ENCODE measurements around the gene PRELID3B. TPM values are rescaled to one million over a fixed set of nuclear protein-coding genes. Genes with fewer than 3 reads are reported as not detected.
A peak's percentile ranks its signal among the peaks of the same experiment; 100 is the strongest.

Gene PRELID3B
- total and polyA plus RNA-seq, 7 experiments from 2014 or later, result 17.6 to 70.4 (median 42.0) TPM

DNA sequence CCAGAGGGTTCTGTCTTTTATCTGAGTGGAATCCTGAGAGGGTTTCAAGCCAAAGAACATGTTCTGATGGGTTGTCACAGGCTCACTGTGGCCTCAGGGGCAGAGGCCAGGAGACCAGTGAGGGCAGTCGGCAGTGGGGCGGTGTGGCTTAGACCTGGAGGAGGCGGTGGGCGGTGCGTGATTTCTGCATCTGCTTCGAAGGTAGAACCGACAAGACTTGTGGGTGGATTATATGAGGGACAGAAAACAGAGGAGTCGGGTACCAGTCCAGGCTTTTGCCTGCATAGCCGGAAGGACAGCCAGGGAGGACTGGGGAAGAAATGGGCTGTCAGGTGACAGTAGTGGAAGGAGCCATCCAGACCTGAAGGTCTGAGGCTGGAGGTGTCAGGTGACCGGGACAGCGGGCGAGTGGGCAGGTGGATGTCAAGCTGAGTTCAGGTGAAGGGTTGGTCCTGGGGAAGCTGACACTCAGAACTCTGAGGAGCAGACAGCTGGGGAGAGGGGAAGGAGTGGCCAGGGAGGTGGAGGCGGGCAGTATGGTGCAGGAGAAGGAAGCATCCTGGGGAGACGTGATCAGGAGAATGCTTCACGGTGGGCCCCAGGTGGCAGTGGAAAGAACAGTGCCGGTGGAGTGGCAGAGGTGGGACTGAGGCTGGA is 38.6 kb downstream of the PRELID3B start:
- peak overlapping the region; percentile 10 for H3K27ac ChIP-seq (ENCODE audit: low read depth, low read length)
- ChIA-PET POLR2A (interaction anchor here (0.6 kb wide), 1 partner anchor 33 kb away, joined by 4 read pairs; no protein-coding TSS in a partner anchor), CTCF (no interaction called here)
- no peak for DNase-seq
- H3K27me3 ChIP-seq (ENCODE audit: control insufficient read depth in 2 of 2, insufficient read depth in 2 of 2, low read length in 2 of 2), result no peaks in the 10 kb centered on the region
- intact Hi-C loops (cut with micrococcal nuclease), result loop anchor here (2.0 kb wide), 3 partner anchors 13 to 39 kb away; partner anchors contain the start of genes NELFCD (in 2 of the 2) and PRELID3B (in 1 of the 2)
- H3K4me1 ChIP-seq (ENCODE audit: control insufficient read depth in 2 of 2, insufficient read depth in 2 of 2, low read length in 2 of 2), result peaks cover 20 to 23% of the 10 kb centered on the region in 2 donors
- ATAC-seq, result no peak
- H3K4me3 ChIP-seq (ENCODE audit: low read length), result no peak overlapping the region
- Mint-ChIP-seq H3K4me1 (peaks cover 26 to 39% (median 33%) of the 10 kb centered on the region in 7 donors), H3K27me3 (no peaks in the 10 kb centered on the region), H3K9me3 (no peaks in the 10 kb centered on the region), H3K27ac (peak overlapping the region; percentile 41 to 93 (median 70)), H3K4me3 (peak overlapping the region; percentile 35 to 89 (median 74)), H3K36me3 (peaks cover 0 to 13% (median 0%) of the 10 kb centered on the region in 5 donors)
- no peaks in the 10 kb centered on the region for H3K9me3 ChIP-seq (ENCODE audit: control insufficient read depth in 2 of 3, low read length in 3 of 3)
- no peaks in the 10 kb centered on the region for H3K36me3 ChIP-seq (ENCODE audit: control insufficient read depth in 2 of 3, insufficient read depth in 3 of 3, low read length in 3 of 3)

DNA sequence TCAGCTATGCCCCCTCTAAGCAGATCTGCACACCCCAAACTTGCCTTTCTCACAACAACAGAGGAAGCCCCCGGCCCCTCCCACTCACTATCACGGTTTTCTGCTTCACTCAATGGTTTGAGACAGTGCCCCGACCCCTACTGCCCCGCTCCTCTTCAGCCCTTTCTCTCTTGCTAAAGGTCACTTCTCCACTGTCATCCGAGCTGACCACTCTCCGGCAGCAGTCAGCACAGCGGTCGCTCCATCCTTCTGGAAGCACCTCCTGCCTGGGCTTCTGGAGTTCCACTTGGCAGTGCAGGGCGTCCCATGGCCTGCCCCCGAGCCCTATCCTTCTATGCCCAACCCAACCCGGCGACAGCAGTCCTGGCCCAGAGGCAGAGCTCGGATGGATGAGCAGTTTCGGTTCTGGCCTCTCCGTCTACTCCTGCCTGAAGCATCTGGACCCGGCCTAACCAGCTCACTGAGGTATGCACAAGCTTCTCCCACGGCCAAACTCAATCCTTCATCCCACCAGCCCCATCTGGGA is 39.6 kb downstream of the PRELID3B start:
- Mint-ChIP-seq H3K27ac (peak overlapping the region in 4 of 9 donors; percentile 67 to 88 (median 70)), H3K9me3 (no peaks in the 10 kb centered on the region), H3K27me3 (no peaks in the 10 kb centered on the region), H3K4me1 (peaks cover 26 to 39% (median 33%) of the 10 kb centered on the region in 7 donors), H3K36me3 (peaks cover 0 to 15% (median under 1%) of the 10 kb centered on the region in 5 donors), H3K4me3 (peak overlapping the region in 3 of 10 donors; percentile 29 to 75 (median 45))
- ATAC-seq (no peak), DNase-seq (no peak)
- intact Hi-C loops (cut with micrococcal nuclease), result no loop called here
- Histone ChIP-seq H3K27me3 (ENCODE audit: control insufficient read depth in 2 of 2, insufficient read depth in 2 of 2, low read length in 2 of 2) (no peaks in the 10 kb centered on the region), H3K4me1 (ENCODE audit: control insufficient read depth in 2 of 2, insufficient read depth in 2 of 2, low read length in 2 of 2) (peaks cover 20 to 23% of the 10 kb centered on the region in 2 donors), H3K27ac (ENCODE audit: low read depth, low read length) (no peak overlapping the region), H3K36me3 (ENCODE audit: control insufficient read depth in 2 of 3, insufficient read depth in 3 of 3, low read length in 3 of 3) (no peaks in the 10 kb centered on the region), H3K4me3 (ENCODE audit: low read length) (no peak overlapping the region), H3K9me3 (ENCODE audit: control insufficient read depth in 2 of 3, low read length in 3 of 3) (no peaks in the 10 kb centered on the region)
- POLR2A ChIA-PET, result no interaction called here
- CTCF ChIA-PET, result no interaction called here

DNA sequence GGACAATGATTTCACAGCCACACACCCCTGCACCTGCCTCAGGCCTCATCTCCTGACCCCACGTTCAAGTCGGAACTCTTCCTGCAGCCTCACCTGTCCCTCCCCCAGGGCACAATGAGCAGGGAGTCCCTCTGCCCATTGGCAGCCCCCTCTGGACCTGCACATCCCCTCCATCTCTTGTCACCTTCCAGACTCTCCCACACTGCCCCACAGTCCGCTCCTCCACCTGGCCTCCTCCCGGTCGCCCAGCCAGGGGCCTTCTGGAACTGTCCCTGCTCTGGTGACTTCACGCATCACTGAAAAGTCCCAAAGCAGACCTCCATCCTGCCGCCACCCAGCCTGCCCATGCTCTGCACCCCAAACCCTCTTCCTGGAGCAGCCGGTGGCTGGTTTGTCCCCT is 40.2 kb downstream of the PRELID3B start:
- DNase-seq, result no peak
- Mint-ChIP-seq H3K4me1 (peaks cover 26 to 39% (median 33%) of the 10 kb centered on the region in 7 donors), H3K36me3 (peaks cover 0 to 18% (median 6%) of the 10 kb centered on the region in 5 donors), H3K27ac (peak overlapping the region in 4 of 9 donors; percentile 33 to 67 (median 46)), H3K4me3 (no peak overlapping the region), H3K27me3 (no peaks in the 10 kb centered on the region), H3K9me3 (no peaks in the 10 kb centered on the region)
- Histone ChIP-seq H3K27ac (ENCODE audit: low read depth, low read length) (no peak overlapping the region), H3K9me3 (ENCODE audit: control insufficient read depth in 2 of 3, low read length in 3 of 3) (no peaks in the 10 kb centered on the region), H3K4me1 (ENCODE audit: control insufficient read depth in 2 of 2, insufficient read depth in 2 of 2, low read length in 2 of 2) (peaks cover 20 to 23% of the 10 kb centered on the region in 2 donors), H3K36me3 (ENCODE audit: control insufficient read depth in 2 of 3, insufficient read depth in 3 of 3, low read length in 3 of 3) (peaks cover 0 to 5% (median 0%) of the 10 kb centered on the region in 3 experiments), H3K4me3 (ENCODE audit: low read length) (no peak overlapping the region), H3K27me3 (ENCODE audit: control insufficient read depth in 2 of 2, insufficient read depth in 2 of 2, low read length in 2 of 2) (no peaks in the 10 kb centered on the region)
- CTCF ChIA-PET, result no interaction called here
- no peak for ATAC-seq
- POLR2A ChIA-PET, result no interaction called here
- intact Hi-C loops (cut with micrococcal nuclease), result no loop called here

GRCh38 chr20:59001449-59002171 is 41.0 kb downstream of the PRELID3B start:
- CTCF ChIA-PET, result no interaction called here
- H3K27me3 Mint-ChIP-seq, result no peaks in the 10 kb centered on the region
- no peak overlapping the region for H3K27ac ChIP-seq (ENCODE audit: low read depth, low read length)

GRCh38 chr20:59001068-59001448 is 41.5 kb downstream of the PRELID3B start:
- Histone ChIP-seq H3K9me3 (ENCODE audit: control insufficient read depth in 2 of 3, low read length in 3 of 3) (no peaks in the 10 kb centered on the region), H3K4me1 (ENCODE audit: control insufficient read depth in 2 of 2, insufficient read depth in 2 of 2, low read length in 2 of 2) (peaks cover 16 to 17% of the 10 kb centered on the region in 2 donors), H3K27me3 (ENCODE audit: control insufficient read depth in 2 of 2, insufficient read depth in 2 of 2, low read length in 2 of 2) (no peaks in the 10 kb centered on the region), H3K27ac (ENCODE audit: low read depth, low read length) (no peak overlapping the region), H3K4me3 (ENCODE audit: low read length) (no peak overlapping the region), H3K36me3 (ENCODE audit: control insufficient read depth in 2 of 3, insufficient read depth in 3 of 3, low read length in 3 of 3) (peaks cover 0 to 17% (median 6%) of the 10 kb centered on the region in 3 experiments)
- Mint-ChIP-seq H3K36me3 (peaks cover 2 to 21% (median 16%) of the 10 kb centered on the region in 5 donors), H3K27ac (no peak overlapping the region), H3K27me3 (no peaks in the 10 kb centered on the region), H3K4me1 (peaks cover 26 to 36% (median 29%) of the 10 kb centered on the region in 7 donors), H3K9me3 (no peaks in the 10 kb centered on the region), H3K4me3 (no peak overlapping the region)
- intact Hi-C loops (cut with micrococcal nuclease), result no loop called here
- CTCF ChIA-PET, result no interaction called here
- POLR2A ChIA-PET, result interaction anchor here (1.3 kb wide), 1 partner anchor 31 kb away, joined by 4 read pairs; the partner anchor contains the start of gene ATP5F1E
- no peak for ATAC-seq
- DNase-seq, result no peak

More at GRCh38 chr20:59001449-59002171, 41.0 kb downstream of the PRELID3B start:
- no peaks in the 10 kb centered on the region for H3K9me3 Mint-ChIP-seq
- H3K27ac Mint-ChIP-seq, result peak overlapping the region in 2 of 9 donors; percentile 21 to 41
- ATAC-seq (no peak), DNase-seq (no peak)
- H3K4me3 ChIP-seq (ENCODE audit: low read length), result no peak overlapping the region
- H3K4me1 ChIP-seq (ENCODE audit: control insufficient read depth in 2 of 2, insufficient read depth in 2 of 2, low read length in 2 of 2), result peaks cover 20 to 23% of the 10 kb centered on the region in 2 donors
- no peaks in the 10 kb centered on the region for H3K27me3 ChIP-seq (ENCODE audit: control insufficient read depth in 2 of 2, insufficient read depth in 2 of 2, low read length in 2 of 2)
- H3K36me3 Mint-ChIP-seq, result peaks cover 0 to 21% (median 13%) of the 10 kb centered on the region in 5 donors
- H3K36me3 ChIP-seq (ENCODE audit: control insufficient read depth in 2 of 3, insufficient read depth in 3 of 3, low read length in 3 of 3), result peaks cover 0 to 11% (median 1%) of the 10 kb centered on the region in 3 experiments
- H3K9me3 ChIP-seq (ENCODE audit: control insufficient read depth in 2 of 3, low read length in 3 of 3), result no peaks in the 10 kb centered on the region
- H3K4me1 Mint-ChIP-seq, result peaks cover 26 to 39% (median 33%) of the 10 kb centered on the region in 7 donors
- intact Hi-C loops (cut with micrococcal nuclease), result no loop called here
- POLR2A ChIA-PET, result no interaction called here
- H3K4me3 Mint-ChIP-seq, result no peak overlapping the region

- Mint-ChIP-seq H3K27me3 (no peaks in the 10 kb centered on the region), H3K9me3 (no peaks in the 10 kb centered on the region), H3K4me1 (peaks cover 21 to 31% (median 26%) of the 10 kb centered on the region in 7 donors), H3K27ac (peak overlapping the region in 2 of 9 donors; percentile 19 to 34), H3K4me3 (no peak overlapping the region), H3K36me3 (peaks cover 9 to 26% (median 22%) of the 10 kb centered on the region in 5 donors)
- ChIA-PET POLR2A (interaction anchor here (0.6 to 1.3 kb wide), 2 partner anchors 31 to 175 kb away, joined by 4 read pairs; partner anchors contain the start of gene ATP5F1E), CTCF (no interaction called here)
- H3K9me3 ChIP-seq (ENCODE audit: control insufficient read depth in 2 of 3, low read length in 3 of 3), result no peaks in the 10 kb centered on the region
- no peaks in the 10 kb centered on the region for H3K27me3 ChIP-seq (ENCODE audit: control insufficient read depth in 2 of 2, insufficient read depth in 2 of 2, low read length in 2 of 2)
- H3K4me3 ChIP-seq (ENCODE audit: low read length), result no peak overlapping the region
- no peak for DNase-seq
- no peak for ATAC-seq
- no peak overlapping the region for H3K27ac ChIP-seq (ENCODE audit: low read depth, low read length)
- peaks cover 8 to 10% of the 10 kb centered on the region in 2 donors for H3K4me1 ChIP-seq (ENCODE audit: control insufficient read depth in 2 of 2, insufficient read depth in 2 of 2, low read length in 2 of 2)
- intact Hi-C loops (cut with micrococcal nuclease), result no loop called here
- H3K36me3 ChIP-seq (ENCODE audit: control insufficient read depth in 2 of 3, insufficient read depth in 3 of 3, low read length in 3 of 3), result peaks cover 0 to 24% (median 6%) of the 10 kb centered on the region in 3 experiments
These were observed 42.3 kb downstream of the PRELID3B start for GRCh38 chr20:59000326-59000725.
